Measurements from ENCODE around the gene PIM2.

DNA sequence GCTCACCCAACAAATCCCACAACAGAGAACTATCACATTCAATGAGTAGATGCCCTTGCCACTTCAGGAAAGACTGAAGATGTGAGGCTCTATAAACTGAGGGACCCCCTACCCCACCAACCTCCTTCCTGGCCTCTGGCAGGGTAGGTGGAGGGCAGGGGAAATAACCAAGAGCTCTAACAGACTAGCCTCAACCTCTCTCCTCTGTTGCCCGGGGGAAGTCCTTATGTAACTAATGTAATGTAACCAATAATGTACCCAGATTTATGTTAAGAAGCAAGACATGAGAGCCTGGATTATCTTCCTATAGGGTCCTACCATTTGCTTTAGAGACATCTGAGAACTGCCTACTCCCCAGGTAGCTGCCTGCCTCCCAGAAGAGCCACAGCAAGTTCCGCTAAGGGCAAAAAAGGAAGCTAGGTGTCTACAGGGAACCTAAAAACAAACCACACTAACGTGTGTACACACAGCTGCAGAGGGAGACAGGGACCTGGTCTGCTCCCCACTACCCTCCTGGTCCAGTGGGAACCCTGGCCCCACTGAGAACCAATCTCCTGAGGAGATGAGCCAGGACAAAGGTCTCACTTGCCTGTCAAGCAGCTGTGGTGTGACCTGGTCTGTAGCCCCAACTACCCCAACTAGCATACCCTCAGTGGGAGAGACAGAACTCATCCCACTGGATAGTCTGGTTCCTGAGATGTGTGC, 20.9 kb upstream of the PIM2 start:
- no peak for TF ChIP-seq EZH2 (IDR thresholded peaks at IDR 0.05)
- no peak for TF ChIP-seq POLR2AphosphoS5 (IDR thresholded peaks at IDR 0.05; ENCODE audit: borderline replicate concordance, low read depth, low read length)
- TF ChIP-seq FOXP2 (optimal IDR thresholded peaks at IDR 0.05; ENCODE audit: control extremely low read depth, extremely low read length, insufficient read depth): no peak
